ENCODE data around the gene SERTM1. TPM values are rescaled to one million over a fixed set of nuclear protein-coding genes. Genes with fewer than 3 reads are reported as not detected.

The SERTM1 gene
- total and polyA plus RNA-seq, 2 experiments from 2014 or later = 0.70 TPM; not detected in 1

- Histone ChIP-seq H3K9me2 (replicated peaks; ENCODE audit: insufficient read depth) (no peaks in the 10 kb centered on the region), H3K79me2 (no peaks in the 10 kb centered on the region), H3K27ac (no peak overlapping the region), H3K4me3 (no peak overlapping the region), H3K27me3 (peaks cover 60% of the 10 kb centered on the region), H3K4me2 (peak overlapping the region; percentile 95), H3K36me3 (replicated peaks; ENCODE audit: insufficient read depth, low read depth) (no peaks in the 10 kb centered on the region), H2AFZ (no peak overlapping the region), H3K4me1 (ENCODE audit: insufficient read depth) (peaks cover 3% of the 10 kb centered on the region), H4K20me1 (ENCODE audit: insufficient read depth, poor library complexity, severe bottlenecking) (no peaks in the 10 kb centered on the region), H3K9me3 (ENCODE audit: low read depth) (no peaks in the 10 kb centered on the region)
- TF ChIP-seq EZH2 (IDR thresholded peaks at IDR 0.05; ENCODE audit: borderline replicate concordance) (no peak), CTCF (IDR thresholded peaks at IDR 0.05; ENCODE audit: poor library complexity) (no peak), EZH2phosphoT487 (IDR thresholded peaks at IDR 0.05; ENCODE audit: low read depth, severe bottlenecking, unreplicated experiment) (no peak)
- DNase-seq (ENCODE audit: low spot score) = no peak
- 70% methylated on average over 11 of the region's 11 CpGs for whole genome bisulfite sequencing (ENCODE audit: low lambda C conversion rate, missing lambda C conversion rate)
Observed at GRCh38 chr13:36673352-36673751, 468 bp upstream of the SERTM1 start.

GRCh38 chr13:36674337-36675212 lies 755 bp downstream of the SERTM1 start:
- TF ChIP-seq CTCF (IDR thresholded peaks at IDR 0.05; ENCODE audit: poor library complexity) (no peak), EZH2phosphoT487 (IDR thresholded peaks at IDR 0.05; ENCODE audit: low read depth, severe bottlenecking, unreplicated experiment) (no peak), EZH2 (IDR thresholded peaks at IDR 0.05; ENCODE audit: borderline replicate concordance) (no peak)
- H3K9me3 ChIP-seq (ENCODE audit: low read depth) = no peaks in the 10 kb centered on the region
- peak overlapping the region; percentile 39 for H3K4me3 ChIP-seq
- H3K9me2 ChIP-seq (replicated peaks; ENCODE audit: insufficient read depth) = no peaks in the 10 kb centered on the region
- no peaks in the 10 kb centered on the region for H3K36me3 ChIP-seq (replicated peaks; ENCODE audit: insufficient read depth, low read depth)
- DNase-seq (ENCODE audit: low spot score) = no peak
- peaks cover 3% of the 10 kb centered on the region for H3K4me1 ChIP-seq (ENCODE audit: insufficient read depth)
- peak overlapping the region; percentile 60 for H2AFZ ChIP-seq
- peaks cover 60% of the 10 kb centered on the region for H3K27me3 ChIP-seq
- no peaks in the 10 kb centered on the region for H4K20me1 ChIP-seq (ENCODE audit: insufficient read depth, poor library complexity, severe bottlenecking)
- H3K79me2 ChIP-seq = no peaks in the 10 kb centered on the region
- no peak overlapping the region for H3K27ac ChIP-seq
- H3K4me2 ChIP-seq = peak overlapping the region; percentile 95
- WGBS (ENCODE audit: low lambda C conversion rate, missing lambda C conversion rate) = 18% methylated on average over 33 of the region's 33 CpGs

- no peak overlapping the region for H2AFZ ChIP-seq
- WGBS (ENCODE audit: low lambda C conversion rate, missing lambda C conversion rate) = 44% methylated on average over 11 of the region's 11 CpGs
- H3K4me2 ChIP-seq = no peak overlapping the region
- no peak overlapping the region for H3K27ac ChIP-seq
- no peaks in the 10 kb centered on the region for H3K9me2 ChIP-seq (replicated peaks; ENCODE audit: insufficient read depth)
- no peaks in the 10 kb centered on the region for H3K36me3 ChIP-seq (replicated peaks; ENCODE audit: insufficient read depth, low read depth)
- peaks cover 60% of the 10 kb centered on the region for H3K27me3 ChIP-seq
- no peaks in the 10 kb centered on the region for H4K20me1 ChIP-seq (ENCODE audit: insufficient read depth, poor library complexity, severe bottlenecking)
- H3K9me3 ChIP-seq (ENCODE audit: low read depth) = no peaks in the 10 kb centered on the region
- TF ChIP-seq CTCF (IDR thresholded peaks at IDR 0.05; ENCODE audit: poor library complexity) = no peak
- TF ChIP-seq EZH2 (IDR thresholded peaks at IDR 0.05; ENCODE audit: borderline replicate concordance) = no peak
- no peak for TF ChIP-seq EZH2phosphoT487 (IDR thresholded peaks at IDR 0.05; ENCODE audit: low read depth, severe bottlenecking, unreplicated experiment)
- no peak overlapping the region for H3K4me3 ChIP-seq
- H3K4me1 ChIP-seq (ENCODE audit: insufficient read depth) = peaks cover 3% of the 10 kb centered on the region
- DNase-seq (ENCODE audit: low spot score) = no peak
- H3K79me2 ChIP-seq = no peaks in the 10 kb centered on the region
Observed at GRCh38 chr13:36675213-36675536, 1.4 kb downstream of the SERTM1 start.
